H9 (cell line): Measurements from ENCODE around the gene DSCAM. TPM values are rescaled to one million over a fixed set of nuclear protein-coding genes. Genes with fewer than 3 reads are reported as not detected.

Experiments
- DNase-seq: peaks from one replicate; pipeline ENCODE4 v3.0.0-alpha.2; 2017
- H2AFZ ChIP-seq: one replicate; pipeline ENCODE4 v1.6.1; 2013; ENCODE audit warnings: mild to moderate bottlenecking, low read length, control low read depth, moderate library complexity
- H2AK5ac ChIP-seq: 2 replicates; pipeline ENCODE4 v1.6.1; 2013; ENCODE audit warnings: low read length, control low read depth, mixed read lengths; ENCODE audit not compliant: insufficient read length
- H2BK120ac ChIP-seq: one replicate; pipeline ENCODE4 v1.6.1; 2013; ENCODE audit warnings: low read depth, mild to moderate bottlenecking, low read length, control low read depth, inconsistent platforms; ENCODE audit not compliant: poor library complexity, severe bottlenecking
- H2BK12ac ChIP-seq: 2 replicates; pipeline ENCODE4 v1.6.1; 2013; ENCODE audit warnings: low read length, control low read depth, mixed read lengths, low read depth; ENCODE audit not compliant: insufficient read length
- H2BK15ac ChIP-seq: 2 replicates; pipeline ENCODE4 v1.6.1; 2013; ENCODE audit warnings: low read depth, low read length, control low read depth
- H2BK20ac ChIP-seq: one replicate; pipeline ENCODE4 v1.6.1; 2013; ENCODE audit warnings: low read depth, mild to moderate bottlenecking, low read length, control low read depth, inconsistent platforms; ENCODE audit not compliant: poor library complexity, severe bottlenecking
- H2BK5ac ChIP-seq: 2 replicates; pipeline ENCODE4 v1.6.1; 2013; ENCODE audit warnings: low read length, control low read depth, mixed read lengths; ENCODE audit not compliant: insufficient read length
- H3K14ac ChIP-seq: 2 replicates; pipeline ENCODE4 v1.6.1; 2013; ENCODE audit warnings: low read length, control low read depth; ENCODE audit not compliant: insufficient read depth
- H3K18ac ChIP-seq: 2 replicates; pipeline ENCODE4 v1.6.1; 2013; ENCODE audit warnings: low read depth, mild to moderate bottlenecking, mixed read lengths, low read length, control low read depth; ENCODE audit not compliant: insufficient read length
- H3K23ac ChIP-seq: 2 replicates; pipeline ENCODE4 v1.6.1; 2013; ENCODE audit warnings: low read length, control low read depth, mixed read lengths, low read depth; ENCODE audit not compliant: insufficient read length
- H3K23me2 ChIP-seq: 2 replicates; pipeline ENCODE4 v1.6.1; 2013; ENCODE audit warnings: low read depth, mild to moderate bottlenecking, mixed read lengths, low read length, control low read depth; ENCODE audit not compliant: insufficient read length, poor library complexity, severe bottlenecking
- H3K27ac ChIP-seq: 2 replicates; pipeline ENCODE4 v1.5.1; 2013; ENCODE audit warnings: low read length, control low read depth, mixed read lengths, low read depth; ENCODE audit not compliant: insufficient read length
- H3K27me3 ChIP-seq: 2 replicates; pipeline ENCODE4 v1.6.1; 2013; ENCODE audit warnings: low read length, control low read depth, inconsistent platforms; ENCODE audit not compliant: insufficient read depth
- H3K4ac ChIP-seq: 2 replicates; pipeline ENCODE4 v1.6.1; 2013; ENCODE audit warnings: low read depth, mild to moderate bottlenecking, control low read depth, inconsistent platforms, low read length, moderate library complexity
- H3K4me1 ChIP-seq: 2 replicates; pipeline ENCODE4 v1.6.1; 2013; ENCODE audit warnings: low read length, control low read depth, inconsistent platforms; ENCODE audit not compliant: insufficient read depth
- H3K4me2 ChIP-seq: 2 replicates; pipeline ENCODE4 v1.6.1; 2013; ENCODE audit warnings: low read length, control low read depth, mixed read lengths; ENCODE audit not compliant: insufficient read length, insufficient read depth
- H3K56ac ChIP-seq: 2 replicates; pipeline ENCODE4 v1.6.1; 2013; ENCODE audit warnings: low read depth, mild to moderate bottlenecking, mixed read lengths, low read length, control low read depth; ENCODE audit not compliant: insufficient read length
- H3K79me1 ChIP-seq: 2 replicates; pipeline ENCODE4 v1.6.1; 2013; ENCODE audit warnings: low read depth, mild to moderate bottlenecking, moderate library complexity, low read length, control low read depth, inconsistent platforms; ENCODE audit not compliant: insufficient read depth, poor library complexity, severe bottlenecking
- H3K79me2 ChIP-seq: 2 replicates; pipeline ENCODE4 v1.6.1; 2013; ENCODE audit warnings: low read length, control low read depth, inconsistent platforms; ENCODE audit not compliant: insufficient read depth
- H3K9ac ChIP-seq: 2 replicates; pipeline ENCODE4 v1.6.1; 2013; ENCODE audit warnings: low read length, control low read depth, mixed read lengths; ENCODE audit not compliant: insufficient read length; ENCODE audit errors: extremely low read depth
- H3K9me3 ChIP-seq: one replicate; pipeline ENCODE4 v1.6.1; 2013; ENCODE audit warnings: low read depth, low read length, inconsistent platforms; ENCODE audit not compliant: control insufficient read depth
- H3T11ph ChIP-seq: one replicate; pipeline ENCODE4 v1.6.1; 2013; ENCODE audit warnings: mild to moderate bottlenecking, low read length, control low read depth, inconsistent platforms
- H4K20me1 ChIP-seq: one replicate; pipeline ENCODE4 v1.6.1; 2013; ENCODE audit not compliant: control insufficient read depth, insufficient read length, insufficient read depth
- H4K5ac ChIP-seq: 2 replicates; pipeline ENCODE4 v1.6.1; 2013; ENCODE audit warnings: low read depth, mild to moderate bottlenecking, mixed read lengths, low read length, control low read depth; ENCODE audit not compliant: insufficient read length
- H4K8ac ChIP-seq: replicated peaks from 2 replicates; pipeline ENCODE4 v1.6.1; 2013; ENCODE audit warnings: low read length, control low read depth, mixed read lengths, low read depth; ENCODE audit not compliant: insufficient read length
- H4K91ac ChIP-seq: 2 replicates; pipeline ENCODE4 v1.6.1; 2013; ENCODE audit warnings: low read depth, mild to moderate bottlenecking, moderate library complexity, mixed read lengths, low read length, control low read depth; ENCODE audit not compliant: insufficient read length
- H3K27ac Mint-ChIP-seq, 3 experiments: 2 replicates in 2 of 3; 3 replicates in 1 of 3; pipeline ENCODE4 v1.8.0; 2020 to 2021; ENCODE audit warnings: mixed read lengths in 3 of 3, mild to moderate bottlenecking in 1 of 3, moderate library complexity in 1 of 3
- H3K27me3 Mint-ChIP-seq: 2 replicates; pipeline ENCODE4 v1.8.0; 2021; ENCODE audit warnings: low read depth, mild to moderate bottlenecking, moderate library complexity, mixed read lengths
- H3K36me3 Mint-ChIP-seq, 3 experiments: 2 replicates in 2 of 3; 3 replicates in 1 of 3; pipeline ENCODE4 v1.8.0; 2020 to 2021; ENCODE audit warnings: low read depth in 3 of 3, mixed read lengths in 3 of 3; ENCODE audit not compliant: insufficient read depth in 1 of 3
- H3K4me1 Mint-ChIP-seq, 2 experiments: 2 replicates each; pipeline ENCODE4 v1.8.0; 2020; ENCODE audit warnings: mixed read lengths in 2 of 2
- H3K4me3 Mint-ChIP-seq, 2 experiments: 2 replicates in 1 of 2; 3 replicates in 1 of 2; pipeline ENCODE4 v1.8.0; 2020 to 2021; ENCODE audit warnings: mild to moderate bottlenecking in 2 of 2, mixed read lengths in 2 of 2, moderate library complexity in 1 of 2
- H3K9me3 Mint-ChIP-seq, 2 experiments: 2 replicates in 1 of 2; 3 replicates in 1 of 2; pipeline ENCODE4 v1.8.0; 2020; ENCODE audit warnings: mild to moderate bottlenecking in 2 of 2, mixed read lengths in 2 of 2, moderate library complexity in 1 of 2
- CTCF ChIP-seq: fragments of 200-600 bp; sonication (generic); conservative IDR thresholded peaks from 3 replicates; pipeline ENCODE4 v1.8.0; 2021; ENCODE audit warnings: antibody characterized with exemption, mild to moderate bottlenecking
- WGBS: extraction: QIAGEN DNeasy Blood & Tissue Kit; methylation state at CpG from one replicate; pipeline ENCODE4 v1.1.7; 2013; ENCODE audit warnings: missing lambda C conversion rate, low lambda C conversion rate, mixed read lengths; ENCODE audit not compliant: insufficient read length; ENCODE audit errors: extremely low coverage; 5-methylcytosine and 5-hydroxymethylcytosine counted together
- total RNA-seq: library from RNA; stranded (reverse); gene quantifications from 2 replicates; pipeline ENCODE4 v1.2.1, GENCODE V29; 2021

The DSCAM gene
- total RNA-seq, 1 experiment from 2014 or later, result 0.17 TPM

DNA sequence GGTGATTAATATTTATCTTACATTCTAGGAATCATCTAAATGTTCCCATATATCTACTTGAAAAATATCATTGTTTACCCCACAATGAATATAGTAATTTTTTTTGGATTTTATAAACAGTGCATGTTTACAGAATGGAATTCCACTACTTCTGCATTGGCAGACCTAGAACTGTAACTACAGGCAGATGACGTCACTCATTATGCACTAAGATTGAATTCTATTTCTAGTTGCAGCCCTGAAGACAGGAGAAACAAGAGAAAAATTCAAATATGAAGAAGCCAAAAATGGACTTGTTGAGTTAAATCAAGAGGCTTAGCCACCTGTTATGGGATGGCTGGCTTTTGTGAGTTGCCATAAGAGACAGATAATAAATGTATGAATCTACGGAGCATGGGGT, 615.0 kb downstream of the DSCAM start:
- Mint-ChIP-seq H3K27ac (no peak overlapping the region), H3K4me1 (peaks cover 21 to 22% of the 10 kb centered on the region in 2 experiments), H3K4me3 (no peak overlapping the region), H3K9me3 (no peaks in the 10 kb centered on the region), H3K27me3 (no peaks in the 10 kb centered on the region), H3K36me3 (no peaks in the 10 kb centered on the region)
- Histone ChIP-seq H2BK5ac (no peak overlapping the region), H2BK20ac (no peak overlapping the region), H3K4me1 (no peaks in the 10 kb centered on the region), H4K8ac (no peak overlapping the region), H3K27me3 (no peaks in the 10 kb centered on the region), H3K18ac (no peak overlapping the region), H3K14ac (no peak overlapping the region), H4K91ac (no peak overlapping the region), H3T11ph (no peak overlapping the region), H3K4me2 (no peak overlapping the region), H3K79me2 (no peaks in the 10 kb centered on the region), H2BK12ac (no peak overlapping the region), H3K79me1 (no peaks in the 10 kb centered on the region), H4K20me1 (no peaks in the 10 kb centered on the region), H2AK5ac (no peak overlapping the region), H3K23ac (no peak overlapping the region), H3K9ac (no peak overlapping the region), H3K4ac (no peak overlapping the region), H4K5ac (no peak overlapping the region), H2BK15ac (no peak overlapping the region), H3K27ac (no peak overlapping the region), H2AFZ (no peak overlapping the region), H3K23me2 (no peaks in the 10 kb centered on the region), H3K9me3 (no peaks in the 10 kb centered on the region), H2BK120ac (no peak overlapping the region), H3K56ac (no peak overlapping the region)
- no peak for TF ChIP-seq CTCF
- DNase-seq, result no peak
- WGBS, result no CpG with 5 or more reads among the region's 2 CpGs
